WTC11 (cell line): ENCODE results near the gene TMPRSS5. TPM values are rescaled to one million over a fixed set of nuclear protein-coding genes. Genes with fewer than 3 reads are reported as not detected.

Experiments
- ATAC-seq: fragments of 200-7000 bp; cut with Tn5 transposase; 2 replicates; pipeline ENCODE4 v1.10.0; 2021; ENCODE audit warnings: mild to moderate bottlenecking, moderate library complexity
- CTCF ChIA-PET: fragments of 300-600 bp; sonication (Branson Sonifier 250); formaldehyde crosslinking; loops from one replicate; lab custom pipeline; 2021; ENCODE audit warnings: antibody characterized with exemption; lab: Charles Lee
- POLR2A ChIA-PET: fragments of 350-600 bp; sonication (Branson Sonifier 250); formaldehyde crosslinking; loops from one replicate; lab custom pipeline; 2021; ENCODE audit warnings: antibody characterized with exemption; lab: Charles Lee
- DNase-seq: peaks from one replicate; pipeline ENCODE4 v3.0.0; 2021; ENCODE audit warnings: low spot score
- H3K27ac Mint-ChIP-seq: 2 replicates; pipeline ENCODE4 v1.8.0; 2021; ENCODE audit warnings: mixed read lengths
- H3K27me3 Mint-ChIP-seq: 2 replicates; pipeline ENCODE4 v1.8.0; 2021; ENCODE audit warnings: low read depth, mild to moderate bottlenecking, moderate library complexity, mixed read lengths
- H3K36me3 Mint-ChIP-seq: 2 replicates; pipeline ENCODE4 v1.8.0; 2021; ENCODE audit warnings: mixed read lengths
- H3K4me1 Mint-ChIP-seq: 2 replicates; pipeline ENCODE4 v1.8.0; 2022; ENCODE audit warnings: mixed read lengths
- H3K4me3 Mint-ChIP-seq: 2 replicates; pipeline ENCODE4 v1.8.0; 2021; ENCODE audit warnings: mild to moderate bottlenecking, moderate library complexity, mixed read lengths
- H3K9me3 Mint-ChIP-seq: 2 replicates; pipeline ENCODE4 v1.8.0; 2021; ENCODE audit warnings: mixed read lengths
- CREM ChIP-seq: sonication (generic); formaldehyde crosslinking; IDR thresholded peaks from 2 replicates; pipeline ENCODE4 v1.8.1; 2022; ENCODE audit warnings: mild to moderate bottlenecking, missing genetic modification reagents, moderate library complexity
- ELF4 ChIP-seq: sonication (generic); formaldehyde crosslinking; IDR thresholded peaks from 2 replicates; pipeline ENCODE4 v1.8.1; 2022; ENCODE audit warnings: low read depth, mild to moderate bottlenecking, moderate library complexity, missing genetic modification reagents
- FOXJ3 ChIP-seq: sonication (generic); formaldehyde crosslinking; IDR thresholded peaks from 2 replicates; pipeline ENCODE4 v1.9.0; 2021; ENCODE audit warnings: missing genetic modification reagents, mild to moderate bottlenecking, borderline replicate concordance
- GTF2I ChIP-seq: fragments of 250-450 bp; sonication (Bioruptor Pico); conservative IDR thresholded peaks from 2 replicates; pipeline ENCODE4 v1.4.0; 2021; ENCODE audit warnings: mild to moderate bottlenecking
- HMGA2 ChIP-seq: fragments of 250-450 bp; sonication (Bioruptor Pico); IDR thresholded peaks from 2 replicates; pipeline ENCODE4 v1.4.0; 2021; ENCODE audit warnings: mild to moderate bottlenecking, moderate library complexity
- MXD4 ChIP-seq: fragments of 250-450 bp; sonication (Bioruptor Pico); IDR thresholded peaks from 2 replicates; pipeline ENCODE4 v1.8.0; 2021; ENCODE audit warnings: mild to moderate bottlenecking, moderate library complexity, borderline replicate concordance
- NFE2L1 ChIP-seq: sonication (generic); formaldehyde crosslinking; IDR thresholded peaks from 2 replicates; pipeline ENCODE4 v1.8.1; 2023; ENCODE audit warnings: missing genetic modification reagents
- NFYB ChIP-seq: sonication (generic); formaldehyde crosslinking; conservative IDR thresholded peaks from 2 replicates; pipeline ENCODE4 v1.8.0; 2022; ENCODE audit warnings: low read depth, missing genetic modification reagents
- NR1H2 ChIP-seq: sonication (generic); formaldehyde crosslinking; IDR thresholded peaks from 2 replicates; pipeline ENCODE4 v1.9.0; 2021; ENCODE audit warnings: mild to moderate bottlenecking, moderate library complexity, missing genetic modification reagents
- PRRX2 ChIP-seq: fragments of 250-450 bp; sonication (Bioruptor Pico); IDR thresholded peaks from 2 replicates; pipeline ENCODE4 v1.8.0; 2021; ENCODE audit warnings: mild to moderate bottlenecking
- SP1 ChIP-seq: sonication (generic); formaldehyde crosslinking; conservative IDR thresholded peaks from 2 replicates; pipeline ENCODE4 v1.8.1; 2022; ENCODE audit warnings: missing genetic modification reagents
- ZNF121 ChIP-seq: sonication (generic); formaldehyde crosslinking; IDR thresholded peaks from 2 replicates; pipeline ENCODE4 v1.8.0; 2023; ENCODE audit warnings: missing genetic modification reagents
- ZNF671 ChIP-seq: fragments of 250-450 bp; sonication (Bioruptor Pico); IDR thresholded peaks from 2 replicates; pipeline ENCODE4 v1.8.0; 2021; ENCODE audit warnings: mild to moderate bottlenecking
- total RNA-seq: library from RNA; stranded (reverse); gene quantifications from 3 replicates; pipeline ENCODE4 v1.2.3, GENCODE V29; 2021
- TF ChIP-seq, protein P1 (sequence below): sonication (generic); formaldehyde crosslinking; IDR thresholded peaks from 2 replicates; pipeline ENCODE4 v1.8.1; 2022; ENCODE audit warnings: low read depth, mild to moderate bottlenecking, moderate library complexity, missing genetic modification reagents, borderline replicate concordance
- TF ChIP-seq, protein P2 (sequence below): fragments of 200-600 bp; IDR thresholded peaks from 2 replicates; pipeline ENCODE4 v1.8.0; 2022; ENCODE audit warnings: antibody characterized with exemption
- TF ChIP-seq, protein P3 (sequence below): fragments of 250-450 bp; sonication (Bioruptor Pico); conservative IDR thresholded peaks from 2 replicates; pipeline ENCODE4 v1.9.0; 2021; ENCODE audit warnings: mild to moderate bottlenecking
- TF ChIP-seq, protein P4 (sequence below): sonication (generic); formaldehyde crosslinking; IDR thresholded peaks from 2 replicates; pipeline ENCODE4 v1.8.1; 2023; ENCODE audit warnings: mild to moderate bottlenecking, missing genetic modification reagents, moderate library complexity
- TF ChIP-seq, protein P5 (sequence below): fragments of 250-450 bp; sonication (Bioruptor Pico); IDR thresholded peaks from 2 replicates; pipeline ENCODE4 v1.8.0; 2021; ENCODE audit warnings: mild to moderate bottlenecking

Gene TMPRSS5
- total RNA-seq, 1 experiment from 2014 or later = 1.7 TPM

DNA sequence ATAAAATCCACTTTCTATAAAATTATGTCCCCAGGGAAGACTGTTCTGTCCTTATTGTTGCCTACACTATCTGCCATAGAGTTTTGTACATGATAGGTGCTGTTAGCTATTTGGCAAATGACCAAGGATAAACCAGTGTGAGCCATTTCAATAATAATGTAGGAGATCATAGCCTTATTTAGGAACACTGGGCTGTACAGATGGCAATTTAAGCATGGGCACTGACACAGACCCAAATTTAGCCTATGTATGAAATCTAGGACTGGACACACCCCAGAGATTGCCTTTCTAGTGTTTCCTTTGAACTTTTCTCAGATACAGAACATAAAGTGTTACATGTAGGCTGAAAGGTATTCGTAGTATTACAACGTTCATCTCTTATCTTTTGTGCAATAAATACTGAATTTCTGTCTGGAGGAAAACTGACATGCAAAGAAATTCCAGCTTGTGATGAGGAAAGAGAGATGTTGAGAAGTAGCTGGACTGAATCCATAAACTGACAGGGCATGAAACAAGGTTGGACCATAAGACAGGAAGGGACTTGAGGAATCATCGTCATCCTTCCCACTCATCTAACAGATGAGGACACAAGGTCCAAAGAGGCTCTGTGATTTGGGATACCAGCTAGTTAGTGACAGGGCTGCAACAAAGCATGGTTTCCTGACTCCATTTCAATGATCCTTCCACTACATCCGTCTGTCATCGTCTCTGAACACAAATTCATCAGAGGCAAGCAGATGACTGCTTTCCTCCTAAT is 60.3 kb downstream of the TMPRSS5 start:
- Mint-ChIP-seq H3K27ac (no peak overlapping the region), H3K9me3 (peaks cover 27% of the 10 kb centered on the region), H3K27me3 (no peaks in the 10 kb centered on the region; the same call in 1 of the 2 replicates), H3K4me3 (no peak overlapping the region)
- DNase-seq (no peak), ATAC-seq (no peak)
- POLR2A ChIA-PET = no interaction called here
- TF ChIP-seq PRRX2 = no peak
- TF ChIP-seq, protein P1, sequence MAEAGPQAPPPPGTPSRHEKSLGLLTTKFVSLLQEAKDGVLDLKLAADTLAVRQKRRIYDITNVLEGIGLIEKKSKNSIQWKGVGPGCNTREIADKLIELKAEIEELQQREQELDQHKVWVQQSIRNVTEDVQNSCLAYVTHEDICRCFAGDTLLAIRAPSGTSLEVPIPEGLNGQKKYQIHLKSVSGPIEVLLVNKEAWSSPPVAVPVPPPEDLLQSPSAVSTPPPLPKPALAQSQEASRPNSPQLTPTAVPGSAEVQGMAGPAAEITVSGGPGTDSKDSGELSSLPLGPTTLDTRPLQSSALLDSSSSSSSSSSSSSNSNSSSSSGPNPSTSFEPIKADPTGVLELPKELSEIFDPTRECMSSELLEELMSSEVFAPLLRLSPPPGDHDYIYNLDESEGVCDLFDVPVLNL (CRISPR knock-in tag) = no peak
- no peak for TF ChIP-seq HMGA2 (CRISPR knock-in tag)
- TF ChIP-seq ZNF121 (CRISPR knock-in tag) = no peak
- no peak for TF ChIP-seq SP1 (CRISPR knock-in tag)
- no peak for TF ChIP-seq CREM
- TF ChIP-seq FOXJ3 = no peak
- TF ChIP-seq, protein P2, sequence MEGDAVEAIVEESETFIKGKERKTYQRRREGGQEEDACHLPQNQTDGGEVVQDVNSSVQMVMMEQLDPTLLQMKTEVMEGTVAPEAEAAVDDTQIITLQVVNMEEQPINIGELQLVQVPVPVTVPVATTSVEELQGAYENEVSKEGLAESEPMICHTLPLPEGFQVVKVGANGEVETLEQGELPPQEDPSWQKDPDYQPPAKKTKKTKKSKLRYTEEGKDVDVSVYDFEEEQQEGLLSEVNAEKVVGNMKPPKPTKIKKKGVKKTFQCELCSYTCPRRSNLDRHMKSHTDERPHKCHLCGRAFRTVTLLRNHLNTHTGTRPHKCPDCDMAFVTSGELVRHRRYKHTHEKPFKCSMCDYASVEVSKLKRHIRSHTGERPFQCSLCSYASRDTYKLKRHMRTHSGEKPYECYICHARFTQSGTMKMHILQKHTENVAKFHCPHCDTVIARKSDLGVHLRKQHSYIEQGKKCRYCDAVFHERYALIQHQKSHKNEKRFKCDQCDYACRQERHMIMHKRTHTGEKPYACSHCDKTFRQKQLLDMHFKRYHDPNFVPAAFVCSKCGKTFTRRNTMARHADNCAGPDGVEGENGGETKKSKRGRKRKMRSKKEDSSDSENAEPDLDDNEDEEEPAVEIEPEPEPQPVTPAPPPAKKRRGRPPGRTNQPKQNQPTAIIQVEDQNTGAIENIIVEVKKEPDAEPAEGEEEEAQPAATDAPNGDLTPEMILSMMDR = no peak
- TF ChIP-seq, protein P3, sequence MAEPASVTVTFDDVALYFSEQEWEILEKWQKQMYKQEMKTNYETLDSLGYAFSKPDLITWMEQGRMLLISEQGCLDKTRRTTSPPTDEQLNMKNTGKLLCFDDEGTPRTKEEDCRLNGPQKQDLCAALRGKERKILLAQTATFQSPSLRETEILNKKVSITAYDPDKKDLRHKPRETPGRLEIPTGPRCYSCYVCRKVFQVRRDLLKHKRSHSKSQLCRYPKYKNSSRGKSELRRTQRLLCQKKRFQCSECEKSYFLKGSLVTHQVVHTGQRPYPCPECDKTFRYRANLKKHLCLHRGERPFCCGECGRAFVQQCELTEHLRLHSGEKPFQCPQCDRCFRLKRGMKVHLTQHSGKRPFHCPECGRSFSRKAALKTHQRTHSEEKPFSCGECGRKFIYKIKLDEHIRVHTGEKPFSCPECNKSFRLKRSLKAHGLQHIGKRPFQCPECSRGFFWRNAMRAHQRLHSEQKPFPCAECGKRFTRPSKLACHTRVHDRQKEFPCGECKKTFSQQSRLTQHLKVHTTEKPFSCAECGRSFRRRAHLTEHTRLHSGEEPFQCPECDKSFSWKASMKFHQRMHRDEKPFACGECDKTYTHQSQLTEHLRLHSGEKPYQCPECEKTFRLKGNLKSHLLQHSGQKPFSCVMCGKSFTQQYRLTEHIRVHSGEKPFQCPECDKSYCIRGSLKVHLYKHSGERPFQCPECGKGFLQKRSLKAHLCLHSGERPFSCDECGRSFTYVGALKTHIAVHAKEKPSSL (CRISPR knock-in tag) = no peak
- TF ChIP-seq, protein P4, sequence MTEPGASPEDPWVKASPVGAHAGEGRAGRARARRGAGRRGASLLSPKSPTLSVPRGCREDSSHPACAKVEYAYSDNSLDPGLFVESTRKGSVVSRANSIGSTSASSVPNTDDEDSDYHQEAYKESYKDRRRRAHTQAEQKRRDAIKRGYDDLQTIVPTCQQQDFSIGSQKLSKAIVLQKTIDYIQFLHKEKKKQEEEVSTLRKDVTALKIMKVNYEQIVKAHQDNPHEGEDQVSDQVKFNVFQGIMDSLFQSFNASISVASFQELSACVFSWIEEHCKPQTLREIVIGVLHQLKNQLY (CRISPR knock-in tag) = no peak
- TF ChIP-seq MXD4 (CRISPR knock-in tag) = no peak
- TF ChIP-seq GTF2I (CRISPR knock-in tag) = no peak
- no peak for TF ChIP-seq ELF4 (CRISPR knock-in tag)
- TF ChIP-seq, all 79 proteins: peak for 0
- Mint-ChIP-seq H3K36me3 (peaks cover 14% of the 10 kb centered on the region), H3K4me1 (no peaks in the 10 kb centered on the region)
- CTCF ChIA-PET = no interaction called here

DNA sequence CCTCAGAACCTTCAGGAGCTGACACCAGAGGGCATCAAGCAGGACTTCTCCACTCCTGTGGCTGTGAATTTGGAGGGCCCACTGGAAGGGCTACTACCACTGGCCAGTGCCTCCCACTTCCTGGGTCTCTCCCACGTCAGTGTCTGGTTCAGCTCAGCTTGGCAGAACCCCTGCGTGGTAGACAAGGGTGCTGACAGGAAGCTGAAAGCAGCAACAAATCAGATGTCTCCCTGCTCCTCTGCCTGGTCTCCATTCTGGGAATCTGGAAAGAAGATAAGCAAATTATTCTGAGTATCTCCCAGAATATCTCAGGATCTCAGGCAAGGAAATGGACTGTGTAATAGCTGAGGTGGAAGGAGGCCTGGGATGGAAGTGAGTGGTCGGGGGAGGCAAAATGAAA is 61.5 kb downstream of the TMPRSS5 start:
- H3K9me3 Mint-ChIP-seq = peaks cover 15% of the 10 kb centered on the region
- H3K36me3 Mint-ChIP-seq = peaks cover 10% of the 10 kb centered on the region
- POLR2A ChIA-PET = no interaction called here
- H3K4me3 Mint-ChIP-seq = no peak overlapping the region
- DNase-seq (no peak), ATAC-seq (no peak)
- TF ChIP-seq, protein P5, sequence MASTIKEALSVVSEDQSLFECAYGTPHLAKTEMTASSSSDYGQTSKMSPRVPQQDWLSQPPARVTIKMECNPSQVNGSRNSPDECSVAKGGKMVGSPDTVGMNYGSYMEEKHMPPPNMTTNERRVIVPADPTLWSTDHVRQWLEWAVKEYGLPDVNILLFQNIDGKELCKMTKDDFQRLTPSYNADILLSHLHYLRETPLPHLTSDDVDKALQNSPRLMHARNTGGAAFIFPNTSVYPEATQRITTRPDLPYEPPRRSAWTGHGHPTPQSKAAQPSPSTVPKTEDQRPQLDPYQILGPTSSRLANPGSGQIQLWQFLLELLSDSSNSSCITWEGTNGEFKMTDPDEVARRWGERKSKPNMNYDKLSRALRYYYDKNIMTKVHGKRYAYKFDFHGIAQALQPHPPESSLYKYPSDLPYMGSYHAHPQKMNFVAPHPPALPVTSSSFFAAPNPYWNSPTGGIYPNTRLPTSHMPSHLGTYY = no peak
- TF ChIP-seq NR1H2 (CRISPR knock-in tag) (no peak), NFYB (CRISPR knock-in tag) (no peak), NFE2L1 (CRISPR knock-in tag) (no peak), ZNF671 (CRISPR knock-in tag) (no peak)
- no peaks in the 10 kb centered on the region for H3K4me1 Mint-ChIP-seq
- H3K27ac Mint-ChIP-seq = no peak overlapping the region
- CTCF ChIA-PET = no interaction called here
- H3K27me3 Mint-ChIP-seq = peaks cover 3% of the 10 kb centered on the region; the same call in 1 of the 2 replicates
